Stomach (tissue), 9 donors: ENCODE measurements around the gene NRG3. TPM values are rescaled to one million over a fixed set of nuclear protein-coding genes. Genes with fewer than 3 reads are reported as not detected.

Experiments
- DNase-seq, 2 donors: peaks; one replicate each; pipeline versions ENCODE4 v3.0.0 to v3.0.0-alpha.2; 2013 to 2019
- H3K27ac ChIP-seq, 5 donors: fragments of 200-600 bp in 4 of 5; sonication (generic) in 4 of 5; one replicate each; pipeline ENCODE4 v1.5.1; 2013 to 2019; ENCODE audit warnings: mild to moderate bottlenecking in 1 of 5, moderate library complexity in 1 of 5
- H3K27me3 ChIP-seq, 3 donors: fragments of 200-600 bp; sonication (generic); one replicate each; pipeline ENCODE4 v1.5.1; 2017 to 2019; ENCODE audit warnings: mixed run types in 1 of 3
- H3K36me3 ChIP-seq, 4 donors: fragments of 200-600 bp; sonication (generic); 1 replicate in 3 of 4; 2 replicates in 1 of 4; pipeline ENCODE4 v1.5.1; 2016 to 2019
- H3K4me1 ChIP-seq, 4 donors: fragments of 200-600 bp; sonication (generic); one replicate each; pipeline ENCODE4 v1.5.1; 2016 to 2019
- H3K4me3 ChIP-seq, 4 donors: fragments of 200-600 bp; sonication (generic) in 3 of 4; one replicate each; pipeline ENCODE4 v1.5.1; 2016 to 2019; ENCODE audit warnings: mild to moderate bottlenecking in 1 of 4
- H3K9me3 ChIP-seq, 4 donors: fragments of 200-600 bp; sonication (generic); one replicate each; pipeline ENCODE4 v1.5.1; 2016 to 2019
- EP300 ChIP-seq: sonication (generic); formaldehyde crosslinking; IDR thresholded peaks from one replicate; pipeline ENCODE4 v1.6.1; 2017; ENCODE audit warnings: antibody characterized with exemption
- POLR2A ChIP-seq, 4 donors: fragments of 450-650 bp; IDR thresholded peaks; one replicate each; pipeline ENCODE4 v1.6.1; 2016; ENCODE audit warnings: antibody characterized with exemption in 4 of 4, control low read depth in 2 of 4, mild to moderate bottlenecking in 1 of 4, moderate library complexity in 1 of 4
- POLR2AphosphoS5 ChIP-seq, 3 donors: sonication (generic); formaldehyde crosslinking; IDR thresholded peaks; one replicate each; pipeline ENCODE4 v1.6.1; 2016; ENCODE audit warnings: antibody characterized with exemption in 3 of 3
- WGBS, 5 donors: extraction: QIAGEN DNeasy Blood & Tissue Kit in 3 of 5; methylation state at CpG; one replicate each; pipeline versions ENCODE4 v1.1.5 to v1.1.7; 2013 to 2018; 5-methylcytosine and 5-hydroxymethylcytosine counted together
- intact Hi-C: fragments of 100-400 bp; cut with DNase I; formaldehyde crosslinking; loops from one replicate; pipeline ENCODE4 v1.15.1; 2023; ENCODE audit warnings: low total_unique reads
- polyA plus RNA-seq, 3 donors: library from polyadenylated mRNA; stranded (reverse); fragments of 200-250 nt; gene quantifications; one replicate each; pipeline ENCODE4 v1.2.3, GENCODE V29; 2013
- total RNA-seq, 5 donors: library from RNA; depleted of rRNA; stranded (reverse); fragments of >200 nt; gene quantifications; one replicate each; pipeline versions ENCODE4 v1.1.0 to v1.2.3, GENCODE V29; 2014 to 2016
- TF ChIP-seq, protein P1 (sequence below), 7 experiments: fragments of 450-650 bp in 4 of 7; fragments of 200-600 bp in 3 of 7; sonication (generic) in 3 of 7; IDR thresholded peaks; one replicate each; pipeline ENCODE4 v1.5.1; 2016 to 2019; ENCODE audit warnings: antibody characterized with exemption in 7 of 7, control low read depth in 2 of 7, mild to moderate bottlenecking in 1 of 7
- donor health status: healthy with polysubstance abuse.
- donor health status: Bipolar disorder and iron deficiency.
- donor health status: healthy.

The NRG3 gene
- total and polyA plus RNA-seq, 8 donors: 0.08 to 2.5 (median 0.52) TPM; not detected in 4

DNA sequence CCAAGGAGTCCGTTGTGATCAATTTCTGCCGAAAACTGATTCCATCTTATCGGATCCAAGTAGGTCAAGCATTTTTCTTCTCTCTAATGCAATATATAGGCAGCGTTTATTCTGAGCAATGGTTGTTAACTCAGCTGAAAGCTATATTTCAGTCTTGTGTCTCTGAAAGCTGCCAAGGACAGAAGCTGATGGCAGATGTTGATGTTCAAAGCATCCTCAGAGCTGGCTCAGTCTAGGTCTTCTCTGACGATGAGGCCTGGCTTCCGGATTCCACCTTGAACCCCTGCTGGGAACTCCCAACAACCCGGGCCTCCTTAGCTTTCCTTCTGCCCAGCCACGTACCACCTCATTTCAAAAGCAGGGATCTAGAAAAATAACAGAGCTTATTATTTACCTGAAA is 863.6 kb downstream of the NRG3 start:
- no peak for TF ChIP-seq POLR2AphosphoS5 (IDR thresholded peaks at IDR 0.05)
- TF ChIP-seq POLR2A (IDR thresholded peaks at IDR 0.05): no peak
- TF ChIP-seq, protein P1, sequence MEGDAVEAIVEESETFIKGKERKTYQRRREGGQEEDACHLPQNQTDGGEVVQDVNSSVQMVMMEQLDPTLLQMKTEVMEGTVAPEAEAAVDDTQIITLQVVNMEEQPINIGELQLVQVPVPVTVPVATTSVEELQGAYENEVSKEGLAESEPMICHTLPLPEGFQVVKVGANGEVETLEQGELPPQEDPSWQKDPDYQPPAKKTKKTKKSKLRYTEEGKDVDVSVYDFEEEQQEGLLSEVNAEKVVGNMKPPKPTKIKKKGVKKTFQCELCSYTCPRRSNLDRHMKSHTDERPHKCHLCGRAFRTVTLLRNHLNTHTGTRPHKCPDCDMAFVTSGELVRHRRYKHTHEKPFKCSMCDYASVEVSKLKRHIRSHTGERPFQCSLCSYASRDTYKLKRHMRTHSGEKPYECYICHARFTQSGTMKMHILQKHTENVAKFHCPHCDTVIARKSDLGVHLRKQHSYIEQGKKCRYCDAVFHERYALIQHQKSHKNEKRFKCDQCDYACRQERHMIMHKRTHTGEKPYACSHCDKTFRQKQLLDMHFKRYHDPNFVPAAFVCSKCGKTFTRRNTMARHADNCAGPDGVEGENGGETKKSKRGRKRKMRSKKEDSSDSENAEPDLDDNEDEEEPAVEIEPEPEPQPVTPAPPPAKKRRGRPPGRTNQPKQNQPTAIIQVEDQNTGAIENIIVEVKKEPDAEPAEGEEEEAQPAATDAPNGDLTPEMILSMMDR (IDR thresholded peaks at IDR 0.05): no peak
- TF ChIP-seq EP300: no peak
- Histone ChIP-seq H3K27ac (no peak overlapping the region), H3K4me3 (no peak overlapping the region), H3K4me1 (peaks cover 0 to 14% (median 7%) of the 10 kb centered on the region in 4 donors), H3K27me3 (no peaks in the 10 kb centered on the region), H3K9me3 (no peaks in the 10 kb centered on the region), H3K36me3 (no peaks in the 10 kb centered on the region)
- WGBS, 5 donors: 73 to 94% (median 88%) methylated on average over 8 of the region's 8 CpGs
- intact Hi-C loops: no loop called here
- DNase-seq: no peak

GRCh38 chr10:82742478-82742877 is 867.5 kb downstream of the NRG3 start:
- H3K4me1 ChIP-seq: peaks cover 0 to 14% (median 7%) of the 10 kb centered on the region in 4 donors
- peak; percentile 34 to 63 for DNase-seq
- TF ChIP-seq POLR2AphosphoS5 (IDR thresholded peaks at IDR 0.05) (peak in 1 of 3 donors; percentile 23), POLR2A (IDR thresholded peaks at IDR 0.05) (no peak)
- H3K36me3 ChIP-seq: no peaks in the 10 kb centered on the region
- H3K27ac ChIP-seq: no peak overlapping the region
- WGBS, 5 donors: 35 to 51% (median 43%) methylated on average over 4 of the region's 4 CpGs
- no peaks in the 10 kb centered on the region for H3K9me3 ChIP-seq
- no peak overlapping the region for H3K4me3 ChIP-seq
- intact Hi-C loops: no loop called here
- H3K27me3 ChIP-seq: no peaks in the 10 kb centered on the region

GRCh38 chr10:82742898-82743297 is 867.9 kb downstream of the NRG3 start:
- intact Hi-C loops: no loop called here
- Histone ChIP-seq H3K9me3 (no peaks in the 10 kb centered on the region), H3K4me3 (no peak overlapping the region), H3K4me1 (peaks cover 0 to 14% (median 7%) of the 10 kb centered on the region in 4 donors), H3K27ac (no peak overlapping the region), H3K36me3 (no peaks in the 10 kb centered on the region), H3K27me3 (no peaks in the 10 kb centered on the region)
- TF ChIP-seq EP300: no peak
- TF ChIP-seq, protein P1 (IDR thresholded peaks at IDR 0.05): no peak
- TF ChIP-seq POLR2A (IDR thresholded peaks at IDR 0.05): no peak
- TF ChIP-seq POLR2AphosphoS5 (IDR thresholded peaks at IDR 0.05): no peak
- DNase-seq: no peak
- 75 to 88% (median 85%) methylated on average over 7 of the region's 7 CpGs for WGBS, 5 donors

- no peak for DNase-seq
- intact Hi-C loops: no loop called here
- no peaks in the 10 kb centered on the region for H3K9me3 ChIP-seq
- no peak overlapping the region for H3K27ac ChIP-seq
- H3K27me3 ChIP-seq: no peaks in the 10 kb centered on the region
- H3K4me3 ChIP-seq: no peak overlapping the region
- TF ChIP-seq, protein P1 (IDR thresholded peaks at IDR 0.05): no peak
- TF ChIP-seq POLR2AphosphoS5 (IDR thresholded peaks at IDR 0.05) (no peak), EP300 (no peak), POLR2A (IDR thresholded peaks at IDR 0.05) (no peak)
- H3K4me1 ChIP-seq: no peaks in the 10 kb centered on the region
- no peaks in the 10 kb centered on the region for H3K36me3 ChIP-seq
Measured at GRCh38 chr10:82750538-82750937, 875.5 kb downstream of the NRG3 start.

GRCh38 chr10:82757397-82757796 is 882.4 kb downstream of the NRG3 start:
- TF ChIP-seq POLR2AphosphoS5 (IDR thresholded peaks at IDR 0.05) (no peak), EP300 (no peak), POLR2A (IDR thresholded peaks at IDR 0.05) (no peak)
- TF ChIP-seq, protein P1 (IDR thresholded peaks at IDR 0.05): no peak
- WGBS, 5 donors: 26 to 50% (median 36%) methylated on average over 3 of the region's 3 CpGs
- H3K9me3 ChIP-seq: no peaks in the 10 kb centered on the region
- no peaks in the 10 kb centered on the region for H3K27me3 ChIP-seq
- no peaks in the 10 kb centered on the region for H3K4me1 ChIP-seq
- no peak overlapping the region for H3K27ac ChIP-seq
- DNase-seq: no peak
- no peak overlapping the region for H3K4me3 ChIP-seq
- intact Hi-C loops: no loop called here
- no peaks in the 10 kb centered on the region for H3K36me3 ChIP-seq
